ENCODE measurements around the gene COL6A5. TPM values are rescaled to one million over a fixed set of nuclear protein-coding genes. Genes with fewer than 3 reads are reported as not detected.

COL6A5 gene
- total RNA-seq, 1 experiment from 2014 or later = not detected

GRCh38 chr3:130480736-130481135 lies 135.3 kb downstream of the COL6A5 start:
- Histone ChIP-seq H3K36me3 (ENCODE audit: low read depth) (no peaks in the 10 kb centered on the region), H3K9me2 (ENCODE audit: insufficient read depth) (no peaks in the 10 kb centered on the region), H4K20me1 (ENCODE audit: insufficient read depth) (no peaks in the 10 kb centered on the region), H3K27ac (no peak overlapping the region), H3K9me3 (ENCODE audit: insufficient read depth, low read depth) (no peaks in the 10 kb centered on the region), H3K4me2 (no peak overlapping the region), H3K4me1 (replicated peaks; ENCODE audit: insufficient read depth) (no peaks in the 10 kb centered on the region), H2AFZ (no peak overlapping the region), H3F3A (ENCODE audit: insufficient read depth, low read depth) (no peaks in the 10 kb centered on the region), H3K4me3 (no peak overlapping the region), H3K27me3 (ENCODE audit: insufficient read depth, low read depth) (no peaks in the 10 kb centered on the region), H3K79me2 (ENCODE audit: low read depth) (no peaks in the 10 kb centered on the region)
- no peak for TF ChIP-seq EZH2 (IDR thresholded peaks at IDR 0.05; ENCODE audit: low read depth)
- TF ChIP-seq CTCF (conservative IDR thresholded peaks at IDR 0.05) = peak; percentile 46; the same call in 1 of the 2 replicates
- BruUV-seq (replicated peaks) = no TSS peak
- DNase-seq = peak in 1 of 2 experiments; percentile 1
- ChIA-PET POLR2A (ENCODE audit: unreplicated experiment) (no interaction called here), CTCF (interaction anchor here (0.6 kb wide), 1 partner anchor 1548 kb away, joined by 3 read pairs; no protein-coding TSS in a partner anchor)
- intact Hi-C loops (cut with micrococcal nuclease; ENCODE audit: unreplicated experiment) = no loop called here

DNA sequence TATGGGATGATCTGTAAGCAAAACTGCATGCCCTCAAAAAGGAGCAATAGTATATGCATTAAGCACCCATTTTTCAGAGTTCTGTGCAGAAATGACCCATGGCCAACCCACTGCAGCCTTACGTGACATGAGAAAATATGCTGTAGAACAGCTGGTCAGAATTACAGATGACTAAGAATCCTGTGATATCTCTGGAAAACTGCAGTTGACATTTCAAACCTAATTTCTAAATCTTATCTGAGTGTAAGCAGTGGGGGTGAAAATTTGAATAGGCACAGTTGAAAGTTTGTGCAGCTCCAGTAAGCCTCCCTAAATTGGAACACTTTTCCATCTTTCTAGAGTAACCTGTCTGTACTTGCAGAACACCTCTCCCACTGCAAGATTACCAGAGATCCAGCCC lies 142.8 kb downstream of the COL6A5 start:
- POLR2A ChIA-PET (ENCODE audit: unreplicated experiment) = no interaction called here
- CTCF ChIA-PET = no interaction called here

DNA sequence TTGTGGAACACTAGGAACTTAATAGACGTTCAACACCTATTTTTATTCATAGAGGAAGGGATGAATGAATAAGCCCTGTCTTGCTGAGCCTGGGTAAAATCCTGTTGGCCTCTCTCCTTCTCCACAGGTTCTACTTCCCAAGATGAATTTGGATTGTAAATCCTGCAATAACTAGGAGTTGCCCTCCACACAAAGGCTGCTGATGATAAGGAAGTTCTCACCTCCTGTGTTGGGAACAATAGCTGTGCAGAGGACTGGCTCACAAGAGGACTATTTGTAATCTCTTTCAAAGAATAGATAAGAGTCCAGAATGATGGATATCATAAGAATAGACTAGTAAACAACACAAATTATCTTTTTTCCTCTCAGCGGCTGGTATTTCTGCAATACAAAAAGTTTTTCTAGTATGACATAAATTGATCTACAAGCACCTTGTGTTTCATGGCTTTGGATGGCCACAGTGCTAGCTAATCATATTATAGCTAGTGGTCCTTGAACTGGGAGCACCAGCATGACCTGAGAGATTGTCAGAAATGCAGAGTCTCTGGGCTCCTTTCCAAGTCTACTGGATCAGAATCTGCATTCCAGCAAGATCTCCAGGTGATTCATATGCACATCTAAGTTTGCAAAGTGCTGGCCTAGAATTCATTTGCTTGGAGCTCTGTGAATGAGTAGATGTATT lies 143.4 kb downstream of the COL6A5 start:
- H3K4me2 ChIP-seq = no peak overlapping the region
- no peaks in the 10 kb centered on the region for H3K4me1 ChIP-seq (replicated peaks; ENCODE audit: insufficient read depth)
- H4K20me1 ChIP-seq (ENCODE audit: insufficient read depth) = no peaks in the 10 kb centered on the region
- no peak overlapping the region for H3K4me3 ChIP-seq
- H2AFZ ChIP-seq = no peak overlapping the region
- H3K79me2 ChIP-seq (ENCODE audit: low read depth) = no peaks in the 10 kb centered on the region
- no peak overlapping the region for H3K27ac ChIP-seq
- intact Hi-C loops (cut with micrococcal nuclease; ENCODE audit: unreplicated experiment) = no loop called here
- H3K9me2 ChIP-seq (ENCODE audit: insufficient read depth) = no peaks in the 10 kb centered on the region
- peaks cover 24% of the 10 kb centered on the region; the same call in 1 of the 2 replicates for H3K27me3 ChIP-seq (ENCODE audit: insufficient read depth, low read depth)
- no peaks in the 10 kb centered on the region for H3F3A ChIP-seq (ENCODE audit: insufficient read depth, low read depth)
- no peak for DNase-seq
- H3K9me3 ChIP-seq (ENCODE audit: insufficient read depth, low read depth) = no peaks in the 10 kb centered on the region
- POLR2A ChIA-PET (ENCODE audit: unreplicated experiment) = no interaction called here
- CTCF ChIA-PET = no interaction called here
- H3K36me3 ChIP-seq (ENCODE audit: low read depth) = no peaks in the 10 kb centered on the region
- no peak for TF ChIP-seq CTCF (conservative IDR thresholded peaks at IDR 0.05)
- no peak for TF ChIP-seq EZH2 (IDR thresholded peaks at IDR 0.05; ENCODE audit: low read depth)
- BruUV-seq (replicated peaks) = no TSS peak

More for the DNA sequence above, 142.8 kb downstream of the COL6A5 start:
- H3K4me2 ChIP-seq = no peak overlapping the region
- no peak for DNase-seq
- no peaks in the 10 kb centered on the region for H3K9me2 ChIP-seq (ENCODE audit: insufficient read depth)
- H3F3A ChIP-seq (ENCODE audit: insufficient read depth, low read depth) = no peaks in the 10 kb centered on the region
- H3K27me3 ChIP-seq (ENCODE audit: insufficient read depth, low read depth) = peaks cover 24% of the 10 kb centered on the region; the same call in 1 of the 2 replicates
- intact Hi-C loops (cut with micrococcal nuclease; ENCODE audit: unreplicated experiment) = no loop called here
- no peak overlapping the region for H3K4me3 ChIP-seq
- no peaks in the 10 kb centered on the region for H4K20me1 ChIP-seq (ENCODE audit: insufficient read depth)
- no peak overlapping the region for H2AFZ ChIP-seq
- no peaks in the 10 kb centered on the region for H3K9me3 ChIP-seq (ENCODE audit: insufficient read depth, low read depth)
- H3K27ac ChIP-seq = no peak overlapping the region
- H3K79me2 ChIP-seq (ENCODE audit: low read depth) = no peaks in the 10 kb centered on the region
- BruUV-seq (replicated peaks) = no TSS peak
- no peak for TF ChIP-seq EZH2 (IDR thresholded peaks at IDR 0.05; ENCODE audit: low read depth)
- TF ChIP-seq CTCF (conservative IDR thresholded peaks at IDR 0.05) = no peak
- H3K4me1 ChIP-seq (replicated peaks; ENCODE audit: insufficient read depth) = no peaks in the 10 kb centered on the region
- no peaks in the 10 kb centered on the region for H3K36me3 ChIP-seq (ENCODE audit: low read depth)

Data from PC-9 (cell line).